ENCODE data around the gene SLC25A15.
"Not testable (repeated sequence)": the region's sequence is repeated elsewhere in the genome, so short reads cannot be mapped to it uniquely, and the experiment has no call there.

The SLC25A15 gene

DNA sequence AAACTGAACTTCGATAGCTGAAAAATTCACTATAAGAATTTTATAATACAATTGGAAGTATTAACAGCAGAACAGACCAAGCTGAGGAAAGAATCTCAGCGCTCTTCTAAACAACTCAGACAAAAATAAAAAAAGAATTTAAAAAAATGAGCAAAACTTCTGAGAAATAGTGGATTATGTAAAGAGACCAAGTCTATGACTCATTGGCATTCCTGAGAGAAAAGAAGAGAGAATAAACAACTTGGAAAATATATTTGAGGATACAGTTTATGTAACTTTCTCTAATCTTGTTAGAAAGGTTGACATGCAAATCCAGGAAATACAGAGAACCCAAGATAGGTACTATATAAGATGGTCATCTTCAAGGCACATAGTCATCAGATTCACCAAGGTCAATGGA is 25.4 kb downstream of the SLC25A15 start:
- H4K20me1 ChIP-seq (ENCODE audit: insufficient read depth, low read length) = 0 out of 2 replicates have a peak, but pooled peaks cover 4% of the 10 kb centered on the region
- no peaks in the 10 kb centered on the region; the same call in 1 of the 2 replicates for H3K27me3 ChIP-seq (ENCODE audit: low read depth, low read length)
- H3K4me3 ChIP-seq (ENCODE audit: low read length) = no peak overlapping the region
- H3K9ac ChIP-seq (ENCODE audit: low read length) = no peak overlapping the region
- no peak overlapping the region for H3K27ac ChIP-seq (ENCODE audit: low read length)
- H3K9me3 ChIP-seq (ENCODE audit: insufficient read depth, low read length) = no peaks in the 10 kb centered on the region
- TF ChIP-seq, protein P1, sequence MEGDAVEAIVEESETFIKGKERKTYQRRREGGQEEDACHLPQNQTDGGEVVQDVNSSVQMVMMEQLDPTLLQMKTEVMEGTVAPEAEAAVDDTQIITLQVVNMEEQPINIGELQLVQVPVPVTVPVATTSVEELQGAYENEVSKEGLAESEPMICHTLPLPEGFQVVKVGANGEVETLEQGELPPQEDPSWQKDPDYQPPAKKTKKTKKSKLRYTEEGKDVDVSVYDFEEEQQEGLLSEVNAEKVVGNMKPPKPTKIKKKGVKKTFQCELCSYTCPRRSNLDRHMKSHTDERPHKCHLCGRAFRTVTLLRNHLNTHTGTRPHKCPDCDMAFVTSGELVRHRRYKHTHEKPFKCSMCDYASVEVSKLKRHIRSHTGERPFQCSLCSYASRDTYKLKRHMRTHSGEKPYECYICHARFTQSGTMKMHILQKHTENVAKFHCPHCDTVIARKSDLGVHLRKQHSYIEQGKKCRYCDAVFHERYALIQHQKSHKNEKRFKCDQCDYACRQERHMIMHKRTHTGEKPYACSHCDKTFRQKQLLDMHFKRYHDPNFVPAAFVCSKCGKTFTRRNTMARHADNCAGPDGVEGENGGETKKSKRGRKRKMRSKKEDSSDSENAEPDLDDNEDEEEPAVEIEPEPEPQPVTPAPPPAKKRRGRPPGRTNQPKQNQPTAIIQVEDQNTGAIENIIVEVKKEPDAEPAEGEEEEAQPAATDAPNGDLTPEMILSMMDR (IDR thresholded peaks at IDR 0.05; ENCODE audit: low read depth, low read length) = no peak
- TF ChIP-seq EZH2phosphoT487 (IDR thresholded peaks at IDR 0.05; ENCODE audit: low read depth) = no peak
- no peak overlapping the region for H3K4me2 ChIP-seq (ENCODE audit: low read length)
- no peaks in the 10 kb centered on the region for H3K79me2 ChIP-seq (ENCODE audit: low read length)
- H3K4me1 ChIP-seq (ENCODE audit: low read length) = peaks cover 32% of the 10 kb centered on the region
- no peak overlapping the region for H2AFZ ChIP-seq (ENCODE audit: low read depth, low read length)
- peaks cover 29% of the 10 kb centered on the region for H3K36me3 ChIP-seq (replicated peaks; ENCODE audit: low read depth, low read length)

DNA sequence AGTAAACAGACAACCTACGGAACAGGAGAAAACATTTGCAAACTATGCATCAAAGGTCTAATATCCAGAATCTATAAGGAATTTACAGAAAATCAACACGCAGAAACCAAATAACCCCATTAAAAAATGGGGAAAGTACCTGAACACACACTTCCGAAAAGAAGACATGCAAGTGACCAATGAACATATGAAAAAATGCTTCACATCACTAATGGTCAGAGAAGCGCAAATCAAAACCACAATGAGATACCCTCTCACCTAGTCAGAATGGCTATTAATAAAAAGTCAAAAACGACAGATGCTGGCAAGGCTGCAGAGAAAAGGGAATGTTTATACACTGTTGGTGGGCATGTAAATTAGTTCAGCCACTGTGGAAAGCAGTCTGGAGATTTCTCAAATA is 29.5 kb downstream of the SLC25A15 start:
- no peaks in the 10 kb centered on the region for H3K9me3 ChIP-seq (ENCODE audit: insufficient read depth, low read length)
- no peak overlapping the region for H2AFZ ChIP-seq (ENCODE audit: low read depth, low read length)
- H3K27me3 ChIP-seq (ENCODE audit: low read depth, low read length) = peaks cover 3% of the 10 kb centered on the region; the same call in 1 of the 2 replicates
- 0 out of 2 replicates have a peak, but pooled peaks cover 4% of the 10 kb centered on the region for H4K20me1 ChIP-seq (ENCODE audit: insufficient read depth, low read length)
- peaks cover 13% of the 10 kb centered on the region for H3K36me3 ChIP-seq (replicated peaks; ENCODE audit: low read depth, low read length)
- peaks cover 31% of the 10 kb centered on the region for H3K4me1 ChIP-seq (ENCODE audit: low read length)
- H3K9ac ChIP-seq (ENCODE audit: low read length) = no peak overlapping the region
- TF ChIP-seq EZH2phosphoT487 (IDR thresholded peaks at IDR 0.05; ENCODE audit: low read depth) = no peak
- TF ChIP-seq, protein P1 (IDR thresholded peaks at IDR 0.05; ENCODE audit: low read depth, low read length) = no peak
- peak overlapping the region; percentile 66 for H3K4me2 ChIP-seq (ENCODE audit: low read length)
- no peaks in the 10 kb centered on the region for H3K79me2 ChIP-seq (ENCODE audit: low read length)
- peak overlapping the region; percentile 21; the same call in 1 of the 2 replicates for H3K4me3 ChIP-seq (ENCODE audit: low read length)
- H3K27ac ChIP-seq (ENCODE audit: low read length) = no peak overlapping the region

DNA sequence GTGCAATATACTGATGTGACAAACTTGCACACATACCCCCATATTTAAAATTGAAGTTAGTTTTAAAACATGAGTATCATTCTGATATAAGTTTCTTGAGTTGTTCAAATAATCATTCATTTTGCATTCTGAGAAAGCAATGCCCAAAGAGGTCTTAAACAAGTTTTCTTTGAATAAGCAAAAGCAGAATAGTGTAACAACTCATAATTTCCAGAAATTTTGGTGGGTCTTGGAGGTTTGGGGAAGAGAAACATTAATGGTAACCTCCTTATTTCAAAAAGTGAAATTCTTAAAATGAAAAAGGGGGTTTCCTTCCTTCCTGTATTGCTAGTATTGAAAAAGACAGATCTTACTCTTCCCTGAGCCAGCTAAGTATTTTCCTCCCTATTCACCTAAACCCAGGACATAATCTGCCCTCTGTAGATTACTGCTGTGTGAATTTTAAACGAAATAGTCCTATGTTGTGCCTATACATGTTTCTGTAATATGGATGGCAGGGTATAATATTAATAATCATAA is 30.4 kb downstream of the SLC25A15 start:
- peak overlapping the region; percentile 66 for H3K4me2 ChIP-seq (ENCODE audit: low read length)
- H2AFZ ChIP-seq (ENCODE audit: low read depth, low read length) = no peak overlapping the region
- H3K4me3 ChIP-seq (ENCODE audit: low read length) = peak overlapping the region; percentile 21
- no peaks in the 10 kb centered on the region for H3K9me3 ChIP-seq (ENCODE audit: insufficient read depth, low read length)
- no peak overlapping the region for H3K9ac ChIP-seq (ENCODE audit: low read length)
- peaks cover 8% of the 10 kb centered on the region for H3K36me3 ChIP-seq (replicated peaks; ENCODE audit: low read depth, low read length)
- H3K79me2 ChIP-seq (ENCODE audit: low read length) = no peaks in the 10 kb centered on the region
- H3K4me1 ChIP-seq (ENCODE audit: low read length) = peaks cover 31% of the 10 kb centered on the region
- H3K27me3 ChIP-seq (ENCODE audit: low read depth, low read length) = peaks cover 3% of the 10 kb centered on the region
- no peak for TF ChIP-seq EZH2phosphoT487 (IDR thresholded peaks at IDR 0.05; ENCODE audit: low read depth)
- peak overlapping the region; percentile 38; the same call in 1 of the 2 replicates for H3K27ac ChIP-seq (ENCODE audit: low read length)
- H4K20me1 ChIP-seq (ENCODE audit: insufficient read depth, low read length) = 0 out of 2 replicates have a peak, but pooled peaks cover 4% of the 10 kb centered on the region

DNA sequence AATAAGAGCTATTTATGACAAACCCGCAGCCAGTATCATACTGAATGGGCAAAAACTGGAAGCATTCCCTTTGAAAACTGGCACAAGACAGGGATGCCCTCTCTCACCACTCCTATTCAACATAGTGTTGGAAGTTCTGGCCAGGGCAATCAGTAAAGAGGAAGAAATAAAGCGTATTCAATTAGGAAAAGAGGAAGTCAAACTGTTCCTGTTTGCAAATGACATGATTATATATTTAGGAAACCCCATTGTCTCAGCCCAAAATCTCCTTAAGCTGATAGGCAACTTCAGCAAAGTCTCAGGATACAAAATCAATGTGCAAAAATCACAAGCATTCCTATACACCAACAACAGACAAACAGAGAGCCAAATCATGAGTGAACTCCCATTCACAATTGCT is 50.3 kb downstream of the SLC25A15 start:
- H3K4me2 ChIP-seq (ENCODE audit: low read length); H3K9me3 ChIP-seq (ENCODE audit: insufficient read depth, low read length); H4K20me1 ChIP-seq (ENCODE audit: insufficient read depth, low read length); H3K4me1 ChIP-seq (ENCODE audit: low read length); H3K27me3 ChIP-seq (ENCODE audit: low read depth, low read length); H3K79me2 ChIP-seq (ENCODE audit: low read length); H3K36me3 ChIP-seq (replicated peaks; ENCODE audit: low read depth, low read length); H2AFZ ChIP-seq (ENCODE audit: low read depth, low read length); H3K9ac ChIP-seq (ENCODE audit: low read length); H3K27ac ChIP-seq (ENCODE audit: low read length); H3K4me3 ChIP-seq (ENCODE audit: low read length): not testable (repeated sequence)

DNA sequence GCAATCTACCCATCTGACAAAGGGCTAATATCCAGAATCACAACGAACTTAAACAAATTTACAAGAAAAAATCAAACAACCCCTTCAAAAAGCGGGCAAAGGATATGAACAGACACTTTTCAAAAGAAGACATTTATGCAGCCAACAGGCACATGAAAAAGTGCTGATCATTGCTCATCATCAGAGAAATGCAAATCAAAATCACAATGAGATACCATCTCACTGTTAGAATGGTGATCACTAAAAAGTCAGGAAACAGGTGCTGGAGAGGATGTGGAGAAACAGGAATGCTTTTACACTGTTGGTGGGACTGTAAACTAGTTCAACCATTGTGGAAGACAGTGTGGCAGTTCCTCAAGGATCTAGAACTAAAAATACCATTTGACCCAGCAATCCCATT is 51.5 kb downstream of the SLC25A15 start:
- not testable (repeated sequence) for H3K36me3 ChIP-seq (replicated peaks; ENCODE audit: low read depth, low read length); H3K9me3 ChIP-seq (ENCODE audit: insufficient read depth, low read length); H4K20me1 ChIP-seq (ENCODE audit: insufficient read depth, low read length); H3K4me3 ChIP-seq (ENCODE audit: low read length); H2AFZ ChIP-seq (ENCODE audit: low read depth, low read length); H3K4me2 ChIP-seq (ENCODE audit: low read length); H3K79me2 ChIP-seq (ENCODE audit: low read length); H3K27ac ChIP-seq (ENCODE audit: low read length); H3K9ac ChIP-seq (ENCODE audit: low read length); H3K4me1 ChIP-seq (ENCODE audit: low read length); H3K27me3 ChIP-seq (ENCODE audit: low read depth, low read length)

Measured in OCI-LY3 (cell line).